H7 (cell line): ENCODE results near the gene ARV1. TPM values are rescaled to one million over a fixed set of nuclear protein-coding genes. Genes with fewer than 3 reads are reported as not detected.

Experiments
- DNase-seq: peaks from one replicate; pipeline ENCODE4 v3.0.0; 2012
- H3K27me3 ChIP-seq: 2 replicates; pipeline ENCODE4 v1.6.0; 2011; ENCODE audit warnings: mild to moderate bottlenecking, low read length; ENCODE audit not compliant: control insufficient read depth, insufficient read depth
- H3K36me3 ChIP-seq: replicated peaks from 2 replicates; pipeline ENCODE4 v1.5.1; 2011; ENCODE audit warnings: low read length; ENCODE audit not compliant: control insufficient read depth, insufficient read depth
- H3K4me3 ChIP-seq: 2 replicates; pipeline ENCODE4 v1.5.1; 2011; ENCODE audit warnings: low read depth, mild to moderate bottlenecking, control low read depth, low read length, moderate library complexity; ENCODE audit not compliant: insufficient read depth
- total RNA-seq: library from RNA; depleted of rRNA; stranded (reverse); fragments of >200 nt; shearing (Covaris generic); gene quantifications from 2 replicates; pipeline ENCODE4 v1.2.3, GENCODE V29; 2014

ARV1 gene
- total RNA-seq, 1 experiment from 2014 or later: 16.5 TPM

DNA sequence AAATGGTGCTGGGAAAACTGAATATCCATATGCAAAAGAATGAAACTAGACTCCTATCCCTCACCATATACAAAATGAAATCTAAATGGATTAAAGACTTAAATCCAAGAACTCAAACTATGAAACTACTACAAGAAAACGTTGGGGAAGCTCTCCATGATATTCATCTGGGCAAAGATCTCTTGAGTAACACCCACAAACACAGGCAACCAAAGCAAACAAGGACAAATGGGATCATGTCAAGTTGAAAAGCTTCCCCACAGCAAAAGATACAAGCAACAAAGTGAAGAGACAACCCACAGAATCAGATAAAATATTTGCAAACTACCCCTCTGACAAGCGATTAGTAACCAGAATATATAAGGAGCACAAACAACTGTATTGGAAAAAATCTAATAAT, 14.0 kb upstream of the ARV1 start:
- H3K4me3 ChIP-seq: no peak overlapping the region
- no peak for DNase-seq
- no peaks in the 10 kb centered on the region for H3K36me3 ChIP-seq
- H3K27me3 ChIP-seq: no peaks in the 10 kb centered on the region

DNA sequence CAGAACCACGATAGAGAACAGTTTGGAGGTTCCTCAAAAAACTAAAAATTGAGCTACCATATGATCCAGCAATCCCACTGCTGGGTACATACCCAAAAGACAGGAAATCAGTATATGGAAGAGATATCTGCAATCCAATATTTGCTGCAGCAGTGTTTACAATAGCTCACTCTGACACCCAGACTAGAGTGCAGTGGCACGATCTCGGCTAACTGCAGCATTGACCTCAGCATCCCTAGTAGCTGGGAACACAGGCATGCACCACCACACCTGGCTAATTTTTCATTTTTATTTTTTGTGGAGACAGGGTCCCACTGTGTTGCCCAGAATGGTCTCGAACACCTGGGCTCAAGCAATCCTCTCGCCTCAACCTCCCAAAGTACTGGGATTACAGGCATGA, 13.4 kb upstream of the ARV1 start:
- no peak for DNase-seq
- no peaks in the 10 kb centered on the region for H3K36me3 ChIP-seq
- no peak overlapping the region for H3K4me3 ChIP-seq
- H3K27me3 ChIP-seq: no peaks in the 10 kb centered on the region

DNA sequence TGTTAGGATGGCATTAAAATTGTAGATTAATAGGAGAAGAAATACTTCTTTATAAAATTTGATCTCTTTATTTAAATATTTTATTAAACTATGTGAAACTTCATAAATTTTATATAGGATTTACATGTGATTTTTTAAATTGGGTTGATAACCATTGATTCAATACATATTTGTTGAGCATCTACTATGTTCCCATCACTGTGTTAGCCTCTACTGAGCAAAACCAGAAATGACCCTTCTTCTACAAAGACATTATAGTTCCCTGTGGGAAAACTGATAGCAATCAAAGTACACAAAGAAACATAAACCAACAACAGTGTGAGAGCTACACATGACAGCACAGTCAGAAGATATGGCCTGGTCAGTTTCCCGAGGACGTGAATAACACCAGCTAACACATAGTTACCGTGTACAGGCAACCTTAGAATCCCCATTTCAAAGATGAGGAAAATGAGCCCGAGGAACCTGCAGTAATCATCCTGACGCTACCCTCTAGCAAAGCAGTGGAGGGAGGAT, 12.5 kb upstream of the ARV1 start:
- Histone ChIP-seq H3K27me3 (no peaks in the 10 kb centered on the region), H3K4me3 (no peak overlapping the region), H3K36me3 (no peaks in the 10 kb centered on the region)
- DNase-seq: no peak

DNA sequence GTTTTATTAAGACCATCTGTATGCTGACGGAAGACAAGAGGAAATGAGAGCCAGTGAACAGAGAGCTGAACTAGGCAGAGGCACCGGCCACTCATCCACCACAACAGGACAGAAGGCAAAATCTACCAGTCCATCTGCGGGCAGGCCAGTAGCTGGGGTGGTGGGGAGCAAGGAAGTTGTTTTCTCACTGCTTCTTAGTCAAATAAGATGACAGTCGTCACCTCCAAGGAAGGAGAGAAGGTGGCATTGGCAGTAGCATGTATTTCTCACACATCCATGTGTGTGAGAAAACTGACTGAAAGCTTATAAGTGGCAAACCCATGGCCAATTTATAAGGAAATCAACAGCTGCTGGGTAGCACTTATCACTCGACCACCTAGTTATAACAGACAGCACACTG, 8.5 kb upstream of the ARV1 start:
- no peaks in the 10 kb centered on the region for H3K36me3 ChIP-seq
- H3K27me3 ChIP-seq: no peaks in the 10 kb centered on the region
- H3K4me3 ChIP-seq: no peak overlapping the region
- DNase-seq: no peak

DNA sequence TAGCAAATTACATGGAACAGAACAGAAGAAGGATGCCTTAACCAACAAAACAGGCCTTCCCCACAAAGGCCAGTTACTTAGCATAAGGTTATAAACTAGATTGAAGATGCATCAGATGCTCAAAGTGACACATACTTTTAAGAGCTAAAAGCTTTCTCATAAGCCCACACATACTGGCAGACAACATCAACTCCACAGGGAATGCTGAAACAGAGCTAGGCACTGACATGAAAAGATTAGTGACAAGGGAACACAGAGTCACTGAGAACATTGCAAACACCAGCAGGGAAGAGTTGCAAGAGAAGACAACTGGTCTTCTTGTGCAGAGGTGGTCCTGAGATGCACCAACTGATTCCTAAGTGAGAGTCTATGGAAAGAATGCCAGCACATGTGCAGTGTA, 7.1 kb upstream of the ARV1 start:
- no peaks in the 10 kb centered on the region for H3K27me3 ChIP-seq
- no peak overlapping the region for H3K4me3 ChIP-seq
- no peaks in the 10 kb centered on the region for H3K36me3 ChIP-seq
- no peak for DNase-seq

DNA sequence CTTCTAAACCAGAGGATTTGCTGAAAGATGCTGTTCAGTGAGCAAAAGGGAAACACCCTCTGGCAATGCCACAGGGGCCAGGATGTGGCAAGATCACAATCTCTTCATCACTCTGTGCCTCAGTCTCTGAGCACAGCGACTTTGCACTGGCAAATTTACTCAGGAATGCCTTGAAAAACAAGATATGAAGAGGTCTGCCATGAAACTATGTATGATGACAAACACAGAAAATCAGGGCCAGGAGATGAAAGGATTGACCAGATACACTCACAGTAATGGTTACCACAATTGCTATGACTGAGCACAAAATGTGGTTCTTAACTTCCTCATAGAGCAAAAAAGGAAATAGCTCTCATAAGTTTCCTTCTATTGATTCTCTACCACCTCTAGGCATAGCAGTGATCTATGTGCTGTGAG, 6.0 kb upstream of the ARV1 start:
- H3K27me3 ChIP-seq: peaks cover 2% of the 10 kb centered on the region
- no peaks in the 10 kb centered on the region for H3K36me3 ChIP-seq
- no peak overlapping the region for H3K4me3 ChIP-seq
- no peak for DNase-seq

DNA sequence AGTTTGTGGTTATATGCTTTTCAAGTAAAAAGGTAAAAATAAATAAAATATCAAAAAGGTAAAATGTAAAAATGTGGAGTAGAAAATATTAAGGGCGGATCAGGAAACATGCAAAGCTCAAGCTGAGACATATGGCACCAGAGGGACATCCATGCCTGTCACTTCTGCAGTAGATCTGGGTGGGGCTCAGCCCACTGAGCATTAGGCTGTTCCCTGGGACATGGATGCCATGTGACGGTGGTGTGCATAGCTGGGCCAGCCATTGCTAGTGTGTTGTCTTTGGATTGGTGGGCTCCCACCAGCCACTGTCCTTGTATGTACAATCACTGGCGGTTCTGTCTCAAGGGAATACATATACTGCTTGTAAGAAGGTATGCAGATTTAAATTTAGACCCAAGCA, 3.3 kb upstream of the ARV1 start:
- Histone ChIP-seq H3K4me3 (no peak overlapping the region), H3K36me3 (no peaks in the 10 kb centered on the region), H3K27me3 (peaks cover 16% of the 10 kb centered on the region)
- no peak for DNase-seq

DNA sequence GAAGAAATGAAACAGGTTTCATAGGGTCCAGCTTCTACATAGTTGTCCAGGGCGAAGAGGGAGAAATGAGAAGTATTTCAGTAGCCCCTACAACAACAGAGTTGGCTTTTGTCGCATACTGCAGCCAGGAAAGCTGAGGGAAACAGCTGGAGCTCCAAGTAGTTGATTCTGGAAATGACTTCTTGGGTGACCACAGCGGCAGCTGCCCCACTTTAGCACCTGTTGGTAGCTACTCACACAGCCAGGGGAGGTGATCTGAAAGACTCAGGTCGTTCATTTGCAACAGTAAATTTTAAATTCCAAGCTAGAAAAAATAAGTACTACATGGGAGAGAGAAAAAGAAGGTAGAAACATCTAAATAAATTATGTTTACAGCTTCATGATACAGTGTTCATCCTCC, 2.5 kb upstream of the ARV1 start:
- Histone ChIP-seq H3K27me3 (peaks cover 21% of the 10 kb centered on the region), H3K4me3 (no peak overlapping the region), H3K36me3 (no peaks in the 10 kb centered on the region)
- no peak for DNase-seq

DNA sequence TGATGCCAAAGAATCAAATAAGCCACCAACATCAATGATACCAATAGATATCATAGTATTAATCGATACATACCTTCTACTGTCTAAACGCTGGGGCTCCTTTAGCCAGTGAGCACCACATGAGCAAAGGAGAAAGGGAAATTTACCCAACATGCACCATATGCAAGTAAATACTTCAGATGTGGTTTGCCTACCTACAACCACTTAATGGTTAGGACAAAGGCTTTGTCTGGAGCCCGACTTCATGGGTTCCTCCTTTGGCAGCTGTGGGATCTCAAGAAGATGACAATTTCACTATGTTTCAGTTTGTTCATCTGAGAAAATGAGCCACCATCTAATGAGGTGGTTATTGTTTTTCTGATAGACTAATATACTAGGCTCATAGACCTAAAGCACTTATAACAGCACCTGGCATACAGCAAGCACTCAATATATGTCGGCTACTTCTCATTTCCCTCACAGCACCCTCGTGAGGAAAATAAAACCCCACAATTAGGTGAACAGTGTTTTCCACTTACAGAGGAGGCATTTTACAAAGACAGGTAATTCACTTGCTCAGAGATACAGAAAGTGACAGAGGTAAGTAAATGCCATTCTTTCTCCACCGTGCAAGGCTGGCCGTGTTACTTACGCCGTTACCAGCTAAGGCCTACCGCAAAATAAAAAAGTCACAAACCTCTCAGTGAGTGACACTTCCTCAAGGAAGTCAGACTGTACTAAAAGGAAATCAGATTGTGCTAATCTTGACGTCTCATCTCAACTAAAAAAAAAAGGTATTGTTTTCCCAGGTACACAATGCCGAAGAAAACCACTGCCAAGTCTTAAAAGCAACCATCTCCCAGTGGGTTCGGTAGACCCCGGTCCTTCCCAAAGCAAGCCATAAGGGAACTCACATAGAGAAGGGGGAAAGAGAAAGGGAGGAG, 1.8 kb upstream of the ARV1 start:
- DNase-seq: peak; percentile 7
- no peaks in the 10 kb centered on the region for H3K36me3 ChIP-seq

DNA sequence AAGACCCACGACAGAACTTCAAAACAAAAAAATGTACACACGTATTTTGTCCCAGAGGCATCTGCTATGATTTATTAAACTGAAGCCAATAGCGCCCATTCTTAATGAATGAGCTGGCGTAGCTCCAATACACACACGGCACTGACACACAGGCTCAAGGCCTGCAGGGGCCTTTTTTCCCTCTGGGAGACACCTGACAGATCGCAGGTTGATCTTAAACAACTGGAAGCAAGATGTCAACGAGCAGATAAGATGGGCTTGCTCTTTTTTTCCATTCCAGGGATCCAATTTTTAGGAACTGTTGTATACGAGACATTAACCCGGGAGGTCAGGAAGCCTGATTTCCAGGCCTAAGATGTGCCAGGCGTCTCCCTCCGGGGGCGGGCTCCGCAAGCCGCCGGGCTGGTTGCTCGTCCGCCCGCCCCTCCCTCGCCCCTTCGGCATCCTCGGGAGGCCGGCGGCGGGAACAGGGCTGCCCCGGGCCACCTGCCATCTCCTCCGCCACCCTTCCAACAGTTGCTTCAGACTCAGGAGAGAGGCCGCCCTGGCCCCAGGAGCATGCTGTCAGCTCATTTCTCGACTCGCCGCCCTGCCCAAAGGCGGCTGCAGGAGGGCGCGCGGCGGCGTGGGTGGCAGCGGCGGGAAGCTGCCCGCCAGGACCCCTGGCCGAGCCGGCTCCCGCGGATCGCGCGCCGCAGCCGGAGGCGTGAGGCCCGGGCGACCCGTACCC, 968 bp upstream of the ARV1 start:
- no peaks in the 10 kb centered on the region for H3K36me3 ChIP-seq

More for the DNA sequence above, 1.8 kb upstream of the ARV1 start:
- Histone ChIP-seq H3K27me3 (peaks cover 27% of the 10 kb centered on the region), H3K4me3 (no peak overlapping the region)

DNA sequence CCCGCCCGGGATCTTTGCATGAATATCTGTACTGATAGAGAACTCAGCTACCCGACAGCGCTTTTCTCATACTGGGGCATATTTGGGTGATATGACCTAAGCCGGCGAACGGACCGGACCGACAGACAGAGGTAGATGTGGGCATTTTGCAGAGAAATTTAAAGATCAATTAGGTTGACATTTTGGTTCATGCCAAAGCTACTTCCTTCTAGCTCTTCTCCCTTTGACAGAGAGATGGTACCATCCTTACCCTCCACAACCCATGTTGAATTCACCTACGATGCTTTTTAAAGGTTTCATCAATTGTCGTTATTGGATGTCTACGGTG, 459 bp downstream of the ARV1 start:
- Histone ChIP-seq H3K36me3 (no peaks in the 10 kb centered on the region), H3K4me3 (peak overlapping the region; percentile 76), H3K27me3 (peaks cover 49% of the 10 kb centered on the region)
- no peak for DNase-seq

More for the DNA sequence above, 968 bp upstream of the ARV1 start:
- Histone ChIP-seq H3K27me3 (peaks cover 35% of the 10 kb centered on the region), H3K4me3 (peak overlapping the region; percentile 69)
- DNase-seq: peak; percentile 74

DNA sequence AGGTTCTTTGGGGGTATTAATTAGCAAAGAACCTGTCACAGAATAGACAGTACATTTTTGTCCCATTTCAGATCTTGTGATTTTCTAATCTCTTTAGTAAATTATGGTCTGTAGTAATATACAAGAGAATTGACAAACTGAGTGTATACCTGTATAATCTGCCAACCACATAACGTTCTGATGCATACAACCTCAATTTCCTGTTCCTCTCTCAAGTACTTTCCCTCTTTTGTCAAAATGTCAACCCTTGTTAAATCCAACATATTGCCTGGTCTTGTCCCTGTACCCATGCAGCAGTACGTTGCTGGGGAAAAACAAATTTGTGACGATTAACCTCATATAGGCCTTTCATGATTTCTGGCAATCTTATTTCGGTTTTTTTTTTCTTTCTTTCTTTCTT, 1.1 kb downstream of the ARV1 start:
- H3K4me3 ChIP-seq: no peak overlapping the region
- H3K36me3 ChIP-seq: no peaks in the 10 kb centered on the region
- peaks cover 52% of the 10 kb centered on the region for H3K27me3 ChIP-seq
- no peak for DNase-seq

DNA sequence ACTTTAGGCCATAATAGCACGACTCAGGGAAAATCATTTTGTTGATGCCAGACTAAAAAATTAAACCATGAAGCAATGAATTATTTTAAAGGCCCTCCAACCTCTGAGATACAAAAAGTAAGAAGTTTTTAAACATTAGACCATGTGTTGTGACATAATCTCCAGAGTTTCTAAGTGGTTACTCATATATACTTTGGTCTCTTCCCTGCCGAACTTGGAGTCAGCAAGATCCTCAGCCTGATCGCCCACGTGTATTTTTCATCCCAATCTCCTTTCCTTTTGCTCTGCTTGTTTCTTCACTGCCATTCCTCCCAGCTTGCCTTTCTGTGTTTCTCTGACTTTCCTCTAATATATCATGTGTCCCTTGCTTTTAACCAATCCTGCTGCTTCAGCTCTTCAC, 3.8 kb downstream of the ARV1 start:
- Histone ChIP-seq H3K4me3 (no peak overlapping the region), H3K27me3 (peaks cover 77% of the 10 kb centered on the region), H3K36me3 (no peaks in the 10 kb centered on the region)
- no peak for DNase-seq

DNA sequence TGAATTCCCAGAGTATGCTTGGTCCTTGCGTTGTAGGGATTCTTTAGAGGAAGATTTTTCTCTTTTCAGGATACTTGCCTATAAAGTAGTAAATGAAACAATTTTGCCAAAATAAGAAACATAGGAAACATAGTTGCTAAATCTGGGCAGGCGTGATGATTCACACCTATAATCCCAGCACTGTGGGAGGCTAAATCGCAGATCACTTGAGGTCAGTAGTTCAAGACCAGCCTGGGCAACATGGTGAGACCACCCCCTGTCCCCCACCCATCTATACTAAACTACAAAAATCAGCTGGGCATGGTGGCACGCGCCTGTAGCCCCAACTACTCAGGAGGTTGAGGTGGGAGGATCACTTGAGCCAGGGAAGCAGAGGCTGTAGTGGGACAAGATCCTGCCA, 4.9 kb downstream of the ARV1 start:
- H3K4me3 ChIP-seq: no peak overlapping the region
- no peak for DNase-seq
- H3K27me3 ChIP-seq: peaks cover 73% of the 10 kb centered on the region
- no peaks in the 10 kb centered on the region for H3K36me3 ChIP-seq
